Measurements from ENCODE around the gene MRGPRE. TPM values are rescaled to one million over a fixed set of nuclear protein-coding genes. Genes with fewer than 3 reads are reported as not detected.
"Not testable (repeated sequence)": the region's sequence is repeated elsewhere in the genome, so short reads cannot be mapped to it uniquely, and the experiment has no call there.

MRGPRE gene, protein sequence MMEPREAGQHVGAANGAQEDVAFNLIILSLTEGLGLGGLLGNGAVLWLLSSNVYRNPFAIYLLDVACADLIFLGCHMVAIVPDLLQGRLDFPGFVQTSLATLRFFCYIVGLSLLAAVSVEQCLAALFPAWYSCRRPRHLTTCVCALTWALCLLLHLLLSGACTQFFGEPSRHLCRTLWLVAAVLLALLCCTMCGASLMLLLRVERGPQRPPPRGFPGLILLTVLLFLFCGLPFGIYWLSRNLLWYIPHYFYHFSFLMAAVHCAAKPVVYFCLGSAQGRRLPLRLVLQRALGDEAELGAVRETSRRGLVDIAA
- total RNA-seq (2021) (not detected in 2 replicates), Bru-seq, nascent RNA (not detected), BruChase-seq, experiment 1, labeled RNA remaining after a 2-hour chase (not detected), BruChase-seq, experiment 2, labeled RNA remaining after a 6-hour chase (not detected)
- long read RNA-seq = 0 reads

DNA sequence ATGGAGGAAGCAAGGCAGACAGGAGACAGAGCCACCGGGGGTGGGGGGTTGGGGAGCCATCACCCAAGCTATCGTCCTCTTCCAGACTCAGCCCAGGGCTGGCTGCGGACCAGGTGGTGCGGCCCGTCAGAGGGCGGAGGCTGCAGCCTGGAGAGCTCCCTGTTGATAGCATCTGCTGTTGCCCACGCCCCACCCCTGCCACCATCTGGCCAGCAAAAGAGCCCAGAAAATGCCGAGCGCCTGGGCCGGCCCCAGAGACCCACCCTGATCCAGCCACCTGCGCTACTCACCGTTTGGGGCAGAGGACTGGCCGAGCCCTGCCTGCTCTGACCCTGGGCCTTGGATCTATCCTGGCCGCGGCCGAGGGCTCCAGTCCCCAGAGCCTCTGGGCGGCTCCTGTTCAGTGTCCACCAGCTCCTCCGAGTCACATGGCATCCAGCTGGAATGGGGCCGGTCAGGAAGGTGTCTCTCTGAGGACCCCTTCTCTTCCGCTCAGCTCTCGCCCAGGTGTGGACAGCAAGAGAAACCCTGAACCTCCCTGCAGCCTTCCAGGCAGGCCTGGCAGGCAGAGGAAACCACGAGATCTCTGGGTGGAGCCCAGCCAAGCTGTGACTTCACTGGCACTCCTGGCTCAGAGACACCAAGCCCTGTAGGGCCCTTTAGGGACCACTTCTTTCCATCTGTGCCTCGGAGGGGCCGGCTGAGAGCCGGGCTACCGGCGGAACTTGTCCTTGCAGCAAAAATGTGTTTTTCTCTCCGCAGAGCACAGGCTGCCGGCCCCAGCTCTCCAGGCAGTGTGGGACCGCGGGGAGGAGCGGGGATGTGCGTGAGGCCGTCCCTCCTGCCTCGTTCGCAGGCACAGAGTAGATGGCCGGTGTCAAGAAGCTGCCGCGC lies at the start of gene MRGPRE:
MRGPRE (minus strand) TSS at position 567 of the 894 bp plus-strand sequence. CDS start 3,618 bp downstream, outside the sequence.
- no peak within 1 kb of the TSS for H3K4me3 ChIP-seq
- no peaks in the 10 kb centered on the region for H4K20me1 ChIP-seq (ENCODE audit: insufficient read depth)
- POLR2A ChIA-PET (ENCODE audit: unreplicated experiment) = no interaction called here
- no peaks in the 10 kb centered on the region for H3K36me3 ChIP-seq (ENCODE audit: low read depth)
- no peaks in the 10 kb centered on the region for H3F3A ChIP-seq (ENCODE audit: insufficient read depth, low read depth)
- no peaks in the 10 kb centered on the region for H3K9me3 ChIP-seq (ENCODE audit: insufficient read depth, low read depth)
- no peak within 1 kb of the TSS for H3K4me2 ChIP-seq
- H3K4me1 ChIP-seq (replicated peaks; ENCODE audit: insufficient read depth) = no peaks in the 10 kb centered on the region
- no peaks in the 10 kb centered on the region for H3K79me2 ChIP-seq (ENCODE audit: low read depth)
- intact Hi-C loops (cut with micrococcal nuclease; ENCODE audit: unreplicated experiment) = no loop called here
- H3K27ac ChIP-seq = no peak within 1 kb of the TSS
- no peak within 1 kb of the TSS for H2AFZ ChIP-seq
- TF ChIP-seq, protein P1, sequence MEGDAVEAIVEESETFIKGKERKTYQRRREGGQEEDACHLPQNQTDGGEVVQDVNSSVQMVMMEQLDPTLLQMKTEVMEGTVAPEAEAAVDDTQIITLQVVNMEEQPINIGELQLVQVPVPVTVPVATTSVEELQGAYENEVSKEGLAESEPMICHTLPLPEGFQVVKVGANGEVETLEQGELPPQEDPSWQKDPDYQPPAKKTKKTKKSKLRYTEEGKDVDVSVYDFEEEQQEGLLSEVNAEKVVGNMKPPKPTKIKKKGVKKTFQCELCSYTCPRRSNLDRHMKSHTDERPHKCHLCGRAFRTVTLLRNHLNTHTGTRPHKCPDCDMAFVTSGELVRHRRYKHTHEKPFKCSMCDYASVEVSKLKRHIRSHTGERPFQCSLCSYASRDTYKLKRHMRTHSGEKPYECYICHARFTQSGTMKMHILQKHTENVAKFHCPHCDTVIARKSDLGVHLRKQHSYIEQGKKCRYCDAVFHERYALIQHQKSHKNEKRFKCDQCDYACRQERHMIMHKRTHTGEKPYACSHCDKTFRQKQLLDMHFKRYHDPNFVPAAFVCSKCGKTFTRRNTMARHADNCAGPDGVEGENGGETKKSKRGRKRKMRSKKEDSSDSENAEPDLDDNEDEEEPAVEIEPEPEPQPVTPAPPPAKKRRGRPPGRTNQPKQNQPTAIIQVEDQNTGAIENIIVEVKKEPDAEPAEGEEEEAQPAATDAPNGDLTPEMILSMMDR (conservative IDR thresholded peaks at IDR 0.05) = no peak
- no peak for TF ChIP-seq EZH2 (IDR thresholded peaks at IDR 0.05; ENCODE audit: low read depth)
- CTCF ChIA-PET = no interaction called here
- no peaks in the 10 kb centered on the region for H3K9me2 ChIP-seq (ENCODE audit: insufficient read depth)
- no TSS peak for BruUV-seq (replicated peaks)
- H3K27me3 ChIP-seq (ENCODE audit: insufficient read depth, low read depth) = peaks cover 36% of the 10 kb centered on the region
- DNase-seq = peak in 1 of 2 experiments; percentile 12

DNA sequence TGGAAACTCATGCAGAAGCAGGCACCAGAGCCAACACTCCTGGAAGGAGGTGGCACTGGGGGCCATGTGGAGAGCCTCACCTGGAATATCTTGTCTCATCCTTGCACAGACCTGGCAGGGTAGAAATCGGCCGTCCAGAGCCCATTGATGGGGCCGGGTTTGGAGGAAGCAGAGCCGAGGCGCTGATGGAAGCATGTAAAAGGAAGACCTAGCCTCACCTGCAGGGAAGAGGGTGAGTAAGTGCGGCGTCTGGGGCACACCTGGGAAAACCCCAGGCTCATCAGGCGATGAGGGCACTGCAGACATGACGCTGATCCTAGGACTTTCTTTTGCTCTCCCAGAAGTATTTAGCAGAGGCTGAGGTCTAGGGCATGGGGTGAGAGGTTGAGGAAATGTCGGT lies 48.9 kb upstream of the MRGPRE start:
- H3K27ac ChIP-seq; H3K27me3 ChIP-seq (ENCODE audit: insufficient read depth, low read depth); H2AFZ ChIP-seq; H3F3A ChIP-seq (ENCODE audit: insufficient read depth, low read depth); H3K4me1 ChIP-seq (replicated peaks; ENCODE audit: insufficient read depth); H3K36me3 ChIP-seq (ENCODE audit: low read depth); intact Hi-C loops (cut with micrococcal nuclease; ENCODE audit: unreplicated experiment); CTCF ChIA-PET; H3K79me2 ChIP-seq (ENCODE audit: low read depth); DNase-seq; H4K20me1 ChIP-seq (ENCODE audit: insufficient read depth); H3K4me2 ChIP-seq; H3K9me2 ChIP-seq (ENCODE audit: insufficient read depth); H3K4me3 ChIP-seq; H3K9me3 ChIP-seq (ENCODE audit: insufficient read depth, low read depth); POLR2A ChIA-PET (ENCODE audit: unreplicated experiment); BruUV-seq (replicated peaks): not testable (repeated sequence)

DNA sequence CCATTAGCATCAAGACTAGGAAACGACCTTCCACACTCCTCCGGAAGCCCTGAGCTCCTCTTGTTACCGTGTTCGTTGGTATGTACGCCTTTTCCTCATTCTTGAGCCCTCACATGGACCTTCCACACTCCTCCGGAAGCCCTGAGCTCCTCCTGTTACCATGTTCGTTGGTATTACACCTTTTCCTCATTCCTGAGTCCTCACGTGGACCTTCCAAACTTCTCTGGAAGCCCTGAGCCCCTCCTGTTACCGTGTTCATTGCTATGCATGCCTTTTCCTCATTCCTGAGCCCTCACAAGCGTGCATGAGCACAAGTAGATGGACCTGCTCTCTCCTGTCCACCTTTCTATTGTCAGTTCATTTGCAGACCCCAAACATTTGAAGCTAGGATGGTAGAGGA lies 48.4 kb upstream of the MRGPRE start:
- H2AFZ ChIP-seq; H3K4me3 ChIP-seq; DNase-seq; H3K9me2 ChIP-seq (ENCODE audit: insufficient read depth); H3F3A ChIP-seq (ENCODE audit: insufficient read depth, low read depth); H3K27me3 ChIP-seq (ENCODE audit: insufficient read depth, low read depth); intact Hi-C loops (cut with micrococcal nuclease; ENCODE audit: unreplicated experiment); BruUV-seq (replicated peaks); H3K27ac ChIP-seq; H3K36me3 ChIP-seq (ENCODE audit: low read depth); H3K9me3 ChIP-seq (ENCODE audit: insufficient read depth, low read depth); H3K4me2 ChIP-seq; H3K4me1 ChIP-seq (replicated peaks; ENCODE audit: insufficient read depth); H4K20me1 ChIP-seq (ENCODE audit: insufficient read depth); H3K79me2 ChIP-seq (ENCODE audit: low read depth); CTCF ChIA-PET; POLR2A ChIA-PET (ENCODE audit: unreplicated experiment): not testable (repeated sequence)

DNA sequence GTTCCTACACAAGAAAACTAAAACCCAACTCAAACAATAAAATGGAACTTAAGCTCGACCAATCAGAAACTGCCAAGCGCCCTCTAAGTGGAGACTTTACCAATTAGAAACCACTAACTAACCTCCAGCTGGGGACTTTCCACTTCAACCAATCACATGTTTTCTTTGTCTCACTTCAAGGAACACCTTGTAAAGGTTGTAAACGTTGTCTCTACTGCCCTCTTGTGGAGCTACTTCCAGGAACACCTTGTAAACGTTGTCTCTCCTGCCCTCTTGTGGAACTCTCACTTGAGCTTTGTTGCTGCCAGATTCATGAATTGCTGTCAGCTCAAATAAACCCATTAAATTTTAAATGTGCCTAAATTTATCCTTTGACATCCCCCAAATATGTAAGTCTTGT lies 46.7 kb upstream of the MRGPRE start:
- H3K36me3 ChIP-seq (ENCODE audit: low read depth); intact Hi-C loops (cut with micrococcal nuclease; ENCODE audit: unreplicated experiment); H3K4me2 ChIP-seq; H3K27me3 ChIP-seq (ENCODE audit: insufficient read depth, low read depth); H2AFZ ChIP-seq; H3K9me3 ChIP-seq (ENCODE audit: insufficient read depth, low read depth); H3F3A ChIP-seq (ENCODE audit: insufficient read depth, low read depth); BruUV-seq (replicated peaks); H3K27ac ChIP-seq; POLR2A ChIA-PET (ENCODE audit: unreplicated experiment); H3K4me3 ChIP-seq; H4K20me1 ChIP-seq (ENCODE audit: insufficient read depth); CTCF ChIA-PET; DNase-seq; H3K9me2 ChIP-seq (ENCODE audit: insufficient read depth); H3K4me1 ChIP-seq (replicated peaks; ENCODE audit: insufficient read depth); H3K79me2 ChIP-seq (ENCODE audit: low read depth): not testable (repeated sequence)

DNA sequence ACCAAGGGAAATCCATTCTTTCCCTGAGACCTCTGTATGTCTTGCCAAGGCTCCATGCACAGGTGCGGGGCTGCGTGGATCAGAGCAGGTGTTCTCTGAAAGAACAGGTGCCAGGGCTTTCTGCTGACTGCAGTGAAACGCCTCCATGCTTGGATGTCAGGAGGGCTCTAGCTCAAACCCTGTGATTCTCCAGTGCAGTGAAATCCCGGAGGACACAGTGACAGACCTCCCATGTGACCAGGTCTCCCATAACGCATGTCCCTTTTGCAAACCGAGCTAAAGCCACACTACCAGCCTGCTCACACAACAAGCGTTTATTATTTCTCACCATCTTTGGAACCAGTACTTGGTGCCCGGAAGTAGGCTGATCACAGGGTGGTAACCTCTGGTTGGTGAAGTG lies 41.4 kb upstream of the MRGPRE start:
- H3K27ac ChIP-seq; H3K9me3 ChIP-seq (ENCODE audit: insufficient read depth, low read depth); H3F3A ChIP-seq (ENCODE audit: insufficient read depth, low read depth); H3K4me1 ChIP-seq (replicated peaks; ENCODE audit: insufficient read depth); POLR2A ChIA-PET (ENCODE audit: unreplicated experiment); H3K9me2 ChIP-seq (ENCODE audit: insufficient read depth); H2AFZ ChIP-seq; CTCF ChIA-PET; H3K4me3 ChIP-seq; H3K27me3 ChIP-seq (ENCODE audit: insufficient read depth, low read depth); DNase-seq; H3K4me2 ChIP-seq; H4K20me1 ChIP-seq (ENCODE audit: insufficient read depth); BruUV-seq (replicated peaks); H3K36me3 ChIP-seq (ENCODE audit: low read depth); H3K79me2 ChIP-seq (ENCODE audit: low read depth); intact Hi-C loops (cut with micrococcal nuclease; ENCODE audit: unreplicated experiment): not testable (repeated sequence)

DNA sequence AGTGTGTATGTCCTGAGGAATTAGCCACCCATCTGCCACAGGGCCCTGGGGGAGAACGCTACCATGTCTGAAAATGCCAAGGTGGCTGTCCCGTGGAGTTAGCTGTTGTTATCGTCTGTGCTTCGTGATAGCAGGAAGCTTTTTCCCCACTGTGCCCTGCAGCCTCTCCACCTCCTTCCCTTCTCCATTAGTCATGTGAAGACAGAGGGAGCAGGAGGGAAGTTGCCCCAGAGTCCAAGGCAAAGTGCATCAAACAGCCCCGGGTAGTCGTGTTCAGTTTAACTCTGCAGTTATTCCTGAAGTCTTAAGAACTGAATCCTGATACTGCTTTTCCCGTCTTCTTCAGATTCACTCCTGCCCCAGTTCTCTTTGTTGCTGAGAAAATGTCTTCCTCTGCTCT lies 30.3 kb upstream of the MRGPRE start:
- H3K4me2 ChIP-seq; H3K36me3 ChIP-seq (ENCODE audit: low read depth); POLR2A ChIA-PET (ENCODE audit: unreplicated experiment); DNase-seq; H2AFZ ChIP-seq; BruUV-seq (replicated peaks); H3K9me3 ChIP-seq (ENCODE audit: insufficient read depth, low read depth); H3K27me3 ChIP-seq (ENCODE audit: insufficient read depth, low read depth); H3K4me1 ChIP-seq (replicated peaks; ENCODE audit: insufficient read depth); intact Hi-C loops (cut with micrococcal nuclease; ENCODE audit: unreplicated experiment); H3K27ac ChIP-seq; H3K9me2 ChIP-seq (ENCODE audit: insufficient read depth); H3F3A ChIP-seq (ENCODE audit: insufficient read depth, low read depth); H3K4me3 ChIP-seq; H3K79me2 ChIP-seq (ENCODE audit: low read depth); H4K20me1 ChIP-seq (ENCODE audit: insufficient read depth); CTCF ChIA-PET: not testable (repeated sequence)

All from PC-9 (cell line).